HG03039 (cell line): ENCODE results near the gene STXBP2.
"Not testable (repeated sequence)": the region's sequence is repeated elsewhere in the genome, so short reads cannot be mapped to it uniquely, and the experiment has no call there.

Experiments used
- ATAC-seq: cut with Tn5 transposase; IDR thresholded peaks from one replicate; pipeline ENCODE4 v1.9.1; 2021; ENCODE audit warnings: mild to moderate bottlenecking, moderate library complexity; ENCODE audit not compliant: unreplicated experiment

Gene STXBP2

GRCh38 chr19:7631577-7631976 is 5.3 kb upstream of the STXBP2 start:
- no peak for ATAC-seq

GRCh38 chr19:7632340-7633203 is 4.3 kb upstream of the STXBP2 start:
- no peak for ATAC-seq

- ATAC-seq = no peak
Measured at GRCh38 chr19:7633698-7634097, 3.2 kb upstream of the STXBP2 start, which contains the start of gene PCP2. Gene PCP2, minus strand, starts transcription at chr19:7633719. Its CDS starts 262 bp downstream, at chr19:7633457.

- ATAC-seq = no peak
Measured at GRCh38 chr19:7635670-7636069, 1.2 kb upstream of the STXBP2 start.

- ATAC-seq = no peak
Measured at GRCh38 chr19:7636317-7636690, 606 bp upstream of the STXBP2 start.

- no peak for ATAC-seq
Measured at GRCh38 chr19:7637374-7638256, 705 bp downstream of the STXBP2 start.

GRCh38 chr19:7638802-7639465 is 2.0 kb downstream of the STXBP2 start:
- ATAC-seq = no peak

- ATAC-seq = no peak
Measured at GRCh38 chr19:7639863-7640348, 3.0 kb downstream of the STXBP2 start.

- ATAC-seq = no peak
Measured at GRCh38 chr19:7640803-7641202, 3.9 kb downstream of the STXBP2 start.

- no peak for ATAC-seq
Measured at GRCh38 chr19:7641290-7642276, 4.7 kb downstream of the STXBP2 start.

GRCh38 chr19:7642295-7643030 is 5.6 kb downstream of the STXBP2 start:
- no peak for ATAC-seq

- ATAC-seq = no peak
Measured at GRCh38 chr19:7643031-7643415, 6.1 kb downstream of the STXBP2 start.

- ATAC-seq = not testable (repeated sequence)
Measured at GRCh38 chr19:7643629-7644549, 7.0 kb downstream of the STXBP2 start.

GRCh38 chr19:7644550-7644877 is 7.6 kb downstream of the STXBP2 start:
- no peak for ATAC-seq

GRCh38 chr19:7645163-7645562 is 8.3 kb downstream of the STXBP2 start:
- no peak for ATAC-seq

- no peak for ATAC-seq
Measured at GRCh38 chr19:7645656-7646425, 8.9 kb downstream of the STXBP2 start.

- ATAC-seq = no peak
Measured at GRCh38 chr19:7646426-7646700, 9.5 kb downstream of the STXBP2 start.

GRCh38 chr19:7647156-7647555 is 10.2 kb downstream of the STXBP2 start:
- ATAC-seq = no peak
